LNCaP clone FGC (cell line): Measurements from ENCODE around the gene FMNL1.

ENCODE experiments used
- DNase-seq: peaks from one replicate; pipeline ENCODE4 v3.0.0-alpha.2; 2011; ENCODE audit warnings: low read depth
- H3K4me3 ChIP-seq: 2 replicates; pipeline ENCODE4 v1.5.1; 2011; ENCODE audit warnings: mild to moderate bottlenecking, low read depth, low read length, control low read depth
- CTCF ChIP-seq: IDR thresholded peaks from 2 replicates; pipeline ENCODE4 v1.5.1; 2012; ENCODE audit warnings: mild to moderate bottlenecking; ENCODE audit not compliant: control insufficient read depth, insufficient read depth; ENCODE audit errors: extremely low read depth

The FMNL1 gene

GRCh38 chr17:45253879-45254278 lies 32.2 kb downstream of the FMNL1 start:
- H3K4me3 ChIP-seq = no peak overlapping the region
- TF ChIP-seq CTCF = no peak
- no peak for DNase-seq

- TF ChIP-seq CTCF = no peak
- no peak for DNase-seq
- H3K4me3 ChIP-seq = no peak overlapping the region
These were observed 33.7 kb downstream of the FMNL1 start for GRCh38 chr17:45255358-45255757.

- TF ChIP-seq CTCF = no peak
- H3K4me3 ChIP-seq = no peak overlapping the region
- no peak for DNase-seq
These were observed 34.7 kb downstream of the FMNL1 start for GRCh38 chr17:45256114-45256966.

GRCh38 chr17:45257115-45257514 lies 35.4 kb downstream of the FMNL1 start:
- DNase-seq = no peak
- no peak overlapping the region for H3K4me3 ChIP-seq
- TF ChIP-seq CTCF = no peak

- no peak for DNase-seq
- no peak overlapping the region for H3K4me3 ChIP-seq
- no peak for TF ChIP-seq CTCF
These were observed 37.3 kb downstream of the FMNL1 start for GRCh38 chr17:45258981-45259380.

GRCh38 chr17:45260204-45260783 lies 38.6 kb downstream of the FMNL1 start:
- no peak for DNase-seq
- no peak overlapping the region for H3K4me3 ChIP-seq
- TF ChIP-seq CTCF = no peak
